H9 (cell line): Measurements from ENCODE around the gene ZNF750. TPM values are rescaled to one million over a fixed set of nuclear protein-coding genes. Genes with fewer than 3 reads are reported as not detected.

Source experiments
- DNase-seq: peaks from one replicate; pipeline ENCODE4 v3.0.0-alpha.2; 2017
- H2AFZ ChIP-seq: one replicate; pipeline ENCODE4 v1.6.1; 2013; ENCODE audit warnings: mild to moderate bottlenecking, low read length, control low read depth, moderate library complexity
- H2AK5ac ChIP-seq: 2 replicates; pipeline ENCODE4 v1.6.1; 2013; ENCODE audit warnings: low read length, control low read depth, mixed read lengths; ENCODE audit not compliant: insufficient read length
- H2BK120ac ChIP-seq: one replicate; pipeline ENCODE4 v1.6.1; 2013; ENCODE audit warnings: low read depth, mild to moderate bottlenecking, low read length, control low read depth, inconsistent platforms; ENCODE audit not compliant: poor library complexity, severe bottlenecking
- H2BK12ac ChIP-seq: 2 replicates; pipeline ENCODE4 v1.6.1; 2013; ENCODE audit warnings: low read length, control low read depth, mixed read lengths, low read depth; ENCODE audit not compliant: insufficient read length
- H2BK15ac ChIP-seq: 2 replicates; pipeline ENCODE4 v1.6.1; 2013; ENCODE audit warnings: low read depth, low read length, control low read depth
- H2BK20ac ChIP-seq: one replicate; pipeline ENCODE4 v1.6.1; 2013; ENCODE audit warnings: low read depth, mild to moderate bottlenecking, low read length, control low read depth, inconsistent platforms; ENCODE audit not compliant: poor library complexity, severe bottlenecking
- H2BK5ac ChIP-seq: 2 replicates; pipeline ENCODE4 v1.6.1; 2013; ENCODE audit warnings: low read length, control low read depth, mixed read lengths; ENCODE audit not compliant: insufficient read length
- H3K14ac ChIP-seq: 2 replicates; pipeline ENCODE4 v1.6.1; 2013; ENCODE audit warnings: low read length, control low read depth; ENCODE audit not compliant: insufficient read depth
- H3K18ac ChIP-seq: 2 replicates; pipeline ENCODE4 v1.6.1; 2013; ENCODE audit warnings: low read depth, mild to moderate bottlenecking, mixed read lengths, low read length, control low read depth; ENCODE audit not compliant: insufficient read length
- H3K23ac ChIP-seq: 2 replicates; pipeline ENCODE4 v1.6.1; 2013; ENCODE audit warnings: low read length, control low read depth, mixed read lengths, low read depth; ENCODE audit not compliant: insufficient read length
- H3K23me2 ChIP-seq: 2 replicates; pipeline ENCODE4 v1.6.1; 2013; ENCODE audit warnings: low read depth, mild to moderate bottlenecking, mixed read lengths, low read length, control low read depth; ENCODE audit not compliant: insufficient read length, poor library complexity, severe bottlenecking
- H3K27ac ChIP-seq: 2 replicates; pipeline ENCODE4 v1.5.1; 2013; ENCODE audit warnings: low read length, control low read depth, mixed read lengths, low read depth; ENCODE audit not compliant: insufficient read length
- H3K27me3 ChIP-seq: 2 replicates; pipeline ENCODE4 v1.6.1; 2013; ENCODE audit warnings: low read length, control low read depth, inconsistent platforms; ENCODE audit not compliant: insufficient read depth
- H3K4ac ChIP-seq: 2 replicates; pipeline ENCODE4 v1.6.1; 2013; ENCODE audit warnings: low read depth, mild to moderate bottlenecking, control low read depth, inconsistent platforms, low read length, moderate library complexity
- H3K4me1 ChIP-seq: 2 replicates; pipeline ENCODE4 v1.6.1; 2013; ENCODE audit warnings: low read length, control low read depth, inconsistent platforms; ENCODE audit not compliant: insufficient read depth
- H3K4me2 ChIP-seq: 2 replicates; pipeline ENCODE4 v1.6.1; 2013; ENCODE audit warnings: low read length, control low read depth, mixed read lengths; ENCODE audit not compliant: insufficient read length, insufficient read depth
- H3K56ac ChIP-seq: 2 replicates; pipeline ENCODE4 v1.6.1; 2013; ENCODE audit warnings: low read depth, mild to moderate bottlenecking, mixed read lengths, low read length, control low read depth; ENCODE audit not compliant: insufficient read length
- H3K79me1 ChIP-seq: 2 replicates; pipeline ENCODE4 v1.6.1; 2013; ENCODE audit warnings: low read depth, mild to moderate bottlenecking, moderate library complexity, low read length, control low read depth, inconsistent platforms; ENCODE audit not compliant: insufficient read depth, poor library complexity, severe bottlenecking
- H3K79me2 ChIP-seq: 2 replicates; pipeline ENCODE4 v1.6.1; 2013; ENCODE audit warnings: low read length, control low read depth, inconsistent platforms; ENCODE audit not compliant: insufficient read depth
- H3K9ac ChIP-seq: 2 replicates; pipeline ENCODE4 v1.6.1; 2013; ENCODE audit warnings: low read length, control low read depth, mixed read lengths; ENCODE audit not compliant: insufficient read length; ENCODE audit errors: extremely low read depth
- H3K9me3 ChIP-seq: one replicate; pipeline ENCODE4 v1.6.1; 2013; ENCODE audit warnings: low read depth, low read length, inconsistent platforms; ENCODE audit not compliant: control insufficient read depth
- H3T11ph ChIP-seq: one replicate; pipeline ENCODE4 v1.6.1; 2013; ENCODE audit warnings: mild to moderate bottlenecking, low read length, control low read depth, inconsistent platforms
- H4K20me1 ChIP-seq: one replicate; pipeline ENCODE4 v1.6.1; 2013; ENCODE audit not compliant: control insufficient read depth, insufficient read length, insufficient read depth
- H4K5ac ChIP-seq: 2 replicates; pipeline ENCODE4 v1.6.1; 2013; ENCODE audit warnings: low read depth, mild to moderate bottlenecking, mixed read lengths, low read length, control low read depth; ENCODE audit not compliant: insufficient read length
- H4K8ac ChIP-seq: replicated peaks from 2 replicates; pipeline ENCODE4 v1.6.1; 2013; ENCODE audit warnings: low read length, control low read depth, mixed read lengths, low read depth; ENCODE audit not compliant: insufficient read length
- H4K91ac ChIP-seq: 2 replicates; pipeline ENCODE4 v1.6.1; 2013; ENCODE audit warnings: low read depth, mild to moderate bottlenecking, moderate library complexity, mixed read lengths, low read length, control low read depth; ENCODE audit not compliant: insufficient read length
- H3K27ac Mint-ChIP-seq, 3 experiments: 2 replicates in 2 of 3; 3 replicates in 1 of 3; pipeline ENCODE4 v1.8.0; 2020 to 2021; ENCODE audit warnings: mixed read lengths in 3 of 3, mild to moderate bottlenecking in 1 of 3, moderate library complexity in 1 of 3
- H3K27me3 Mint-ChIP-seq: 2 replicates; pipeline ENCODE4 v1.8.0; 2021; ENCODE audit warnings: low read depth, mild to moderate bottlenecking, moderate library complexity, mixed read lengths
- H3K36me3 Mint-ChIP-seq, 3 experiments: 2 replicates in 2 of 3; 3 replicates in 1 of 3; pipeline ENCODE4 v1.8.0; 2020 to 2021; ENCODE audit warnings: low read depth in 3 of 3, mixed read lengths in 3 of 3; ENCODE audit not compliant: insufficient read depth in 1 of 3
- H3K4me1 Mint-ChIP-seq, 2 experiments: 2 replicates each; pipeline ENCODE4 v1.8.0; 2020; ENCODE audit warnings: mixed read lengths in 2 of 2
- H3K4me3 Mint-ChIP-seq, 2 experiments: 2 replicates in 1 of 2; 3 replicates in 1 of 2; pipeline ENCODE4 v1.8.0; 2020 to 2021; ENCODE audit warnings: mild to moderate bottlenecking in 2 of 2, mixed read lengths in 2 of 2, moderate library complexity in 1 of 2
- H3K9me3 Mint-ChIP-seq, 2 experiments: 2 replicates in 1 of 2; 3 replicates in 1 of 2; pipeline ENCODE4 v1.8.0; 2020; ENCODE audit warnings: mild to moderate bottlenecking in 2 of 2, mixed read lengths in 2 of 2, moderate library complexity in 1 of 2
- WGBS: extraction: QIAGEN DNeasy Blood & Tissue Kit; methylation state at CpG from one replicate; pipeline ENCODE4 v1.1.7; 2013; ENCODE audit warnings: missing lambda C conversion rate, low lambda C conversion rate, mixed read lengths; ENCODE audit not compliant: insufficient read length; ENCODE audit errors: extremely low coverage; 5-methylcytosine and 5-hydroxymethylcytosine counted together
- total RNA-seq: library from RNA; stranded (reverse); gene quantifications from 2 replicates; pipeline ENCODE4 v1.2.1, GENCODE V29; 2021
- TF ChIP-seq, protein P1 (sequence below): fragments of 200-600 bp; sonication (generic); conservative IDR thresholded peaks from 3 replicates; pipeline ENCODE4 v1.8.0; 2021; ENCODE audit warnings: antibody characterized with exemption, mild to moderate bottlenecking

ZNF750 gene
- total RNA-seq, 1 experiment from 2014 or later = not detected

DNA sequence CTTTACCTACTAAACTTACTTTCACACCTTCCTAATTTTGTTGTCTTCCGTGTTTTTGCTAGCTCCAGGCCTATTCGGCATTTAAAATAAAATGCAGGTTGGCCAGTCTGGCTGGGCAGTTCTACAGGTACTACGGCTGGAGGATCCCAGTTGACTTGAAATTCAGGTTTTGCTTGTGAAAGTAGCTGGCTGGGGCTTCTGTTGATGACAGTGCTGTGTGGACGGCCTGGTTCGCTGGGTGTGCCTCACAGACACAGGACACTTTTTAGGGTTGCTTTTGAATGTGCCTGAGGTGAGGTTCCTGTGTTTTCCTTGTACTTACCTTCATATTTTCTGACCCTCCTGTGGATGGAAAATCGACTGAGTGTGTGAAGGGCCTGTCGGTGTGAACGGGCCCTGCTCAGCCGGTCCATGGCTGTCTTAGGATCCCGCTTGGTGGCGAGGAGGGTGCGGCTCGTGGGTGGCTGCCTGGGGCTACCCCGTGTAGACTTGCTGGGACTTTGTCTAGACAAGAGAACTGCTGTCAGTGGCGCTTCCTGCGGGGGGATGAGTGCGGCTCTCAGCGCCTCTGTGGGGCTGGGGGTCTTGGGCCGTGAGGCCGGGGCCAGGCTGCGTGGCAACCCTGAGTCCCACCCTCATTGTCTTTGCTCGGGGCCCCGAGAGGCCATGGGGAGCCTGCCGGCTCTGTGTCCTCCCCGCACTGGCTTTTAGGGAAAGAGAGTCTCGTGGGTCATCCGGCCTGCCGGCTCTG is 18.7 kb upstream of the ZNF750 start:
- H3K79me1 ChIP-seq = no peaks in the 10 kb centered on the region
- H2BK5ac ChIP-seq = no peak overlapping the region
- Mint-ChIP-seq H3K4me1 (peaks cover 9 to 17% of the 10 kb centered on the region in 2 experiments), H3K27ac (peak overlapping the region in 1 of 3 experiments; percentile 94; a peak in 3 of 7 replicates), H3K4me3 (no peak overlapping the region), H3K36me3 (peaks cover 26 to 28% (median 28%) of the 10 kb centered on the region in 3 experiments), H3K27me3 (no peaks in the 10 kb centered on the region), H3K9me3 (no peaks in the 10 kb centered on the region)
- no peaks in the 10 kb centered on the region for H4K20me1 ChIP-seq
- H3K4ac ChIP-seq = no peak overlapping the region
- no peak overlapping the region for H3K23ac ChIP-seq
- H3K56ac ChIP-seq = no peak overlapping the region
- no peak overlapping the region for H2BK15ac ChIP-seq
- H3K27me3 ChIP-seq = no peaks in the 10 kb centered on the region
- TF ChIP-seq, protein P1, sequence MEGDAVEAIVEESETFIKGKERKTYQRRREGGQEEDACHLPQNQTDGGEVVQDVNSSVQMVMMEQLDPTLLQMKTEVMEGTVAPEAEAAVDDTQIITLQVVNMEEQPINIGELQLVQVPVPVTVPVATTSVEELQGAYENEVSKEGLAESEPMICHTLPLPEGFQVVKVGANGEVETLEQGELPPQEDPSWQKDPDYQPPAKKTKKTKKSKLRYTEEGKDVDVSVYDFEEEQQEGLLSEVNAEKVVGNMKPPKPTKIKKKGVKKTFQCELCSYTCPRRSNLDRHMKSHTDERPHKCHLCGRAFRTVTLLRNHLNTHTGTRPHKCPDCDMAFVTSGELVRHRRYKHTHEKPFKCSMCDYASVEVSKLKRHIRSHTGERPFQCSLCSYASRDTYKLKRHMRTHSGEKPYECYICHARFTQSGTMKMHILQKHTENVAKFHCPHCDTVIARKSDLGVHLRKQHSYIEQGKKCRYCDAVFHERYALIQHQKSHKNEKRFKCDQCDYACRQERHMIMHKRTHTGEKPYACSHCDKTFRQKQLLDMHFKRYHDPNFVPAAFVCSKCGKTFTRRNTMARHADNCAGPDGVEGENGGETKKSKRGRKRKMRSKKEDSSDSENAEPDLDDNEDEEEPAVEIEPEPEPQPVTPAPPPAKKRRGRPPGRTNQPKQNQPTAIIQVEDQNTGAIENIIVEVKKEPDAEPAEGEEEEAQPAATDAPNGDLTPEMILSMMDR = no peak
- no CpG with 5 or more reads among the region's 28 CpGs for WGBS
- H3K4me2 ChIP-seq = no peak overlapping the region
- no peaks in the 10 kb centered on the region for H3K9me3 ChIP-seq
- H3K14ac ChIP-seq = no peak overlapping the region
- no peaks in the 10 kb centered on the region; the same call in 1 of the 2 replicates for H3K79me2 ChIP-seq
- H2BK12ac ChIP-seq = no peak overlapping the region
- no peaks in the 10 kb centered on the region for H3K23me2 ChIP-seq
- no peak overlapping the region for H2BK20ac ChIP-seq
- H3K4me1 ChIP-seq = no peaks in the 10 kb centered on the region
- H2BK120ac ChIP-seq = no peak overlapping the region
- H3K27ac ChIP-seq = no peak overlapping the region
- H2AFZ ChIP-seq = no peak overlapping the region
- no peak overlapping the region for H3T11ph ChIP-seq
- no peak overlapping the region for H3K18ac ChIP-seq
- no peak overlapping the region for H4K8ac ChIP-seq
- no peak overlapping the region for H4K91ac ChIP-seq
- no peak overlapping the region for H2AK5ac ChIP-seq
- no peak overlapping the region for H3K9ac ChIP-seq
- DNase-seq = no peak
- H4K5ac ChIP-seq = no peak overlapping the region
